Adrenal gland (tissue), 12 donors: Measurements from ENCODE around the gene PUS1. TPM values are rescaled to one million over a fixed set of nuclear protein-coding genes. Genes with fewer than 3 reads are reported as not detected.

Experiments used
- DNase-seq, 7 donors: peaks; one replicate each; pipeline ENCODE4 v3.0.0-alpha.2; 2019 to 2020
- H3K27ac ChIP-seq, 5 donors: fragments of 200-600 bp; sonication (generic) in 4 of 5; 1 replicate in 3 of 5; 2 replicates in 2 of 5; pipeline versions ENCODE4 v1.5.1 to v1.8.0; 2016 to 2020; ENCODE audit warnings: mild to moderate bottlenecking in 1 of 5
- H3K27me3 ChIP-seq: fragments of 200-600 bp; 2 replicates; pipeline ENCODE4 v1.8.0; 2021
- H3K36me3 ChIP-seq, 2 donors: fragments of 200-600 bp; replicated peaks in 1 of 2; 1 replicate in 1 of 2; 2 replicates in 1 of 2; pipeline versions ENCODE4 v1.5.1 to v1.8.0; 2018 to 2022
- H3K4me1 ChIP-seq, 2 donors: fragments of 200-600 bp; replicated peaks in 1 of 2; 1 replicate in 1 of 2; 2 replicates in 1 of 2; pipeline versions ENCODE4 v1.5.1 to v1.8.0; 2018 to 2021
- H3K4me3 ChIP-seq, 4 donors: fragments of 200-600 bp; sonication (generic) in 3 of 4; one replicate each; pipeline ENCODE4 v1.5.1; 2016 to 2018
- H3K9me3 ChIP-seq, 3 donors: fragments of 200-600 bp; sonication (generic) in 1 of 3; replicated peaks in 1 of 3; 1 replicate in 2 of 3; 2 replicates in 1 of 3; pipeline versions ENCODE4 v1.5.1 to v1.8.0; 2016 to 2021
- POLR2A ChIP-seq, 2 donors: fragments of 450-650 bp; IDR thresholded peaks; one replicate each; pipeline ENCODE4 v1.6.1; 2017; ENCODE audit warnings: antibody characterized with exemption in 2 of 2, mild to moderate bottlenecking in 2 of 2, moderate library complexity in 1 of 2
- WGBS, 4 donors: extraction: QIAGEN DNeasy Blood & Tissue Kit in 2 of 4; methylation state at CpG; one replicate each; pipeline versions ENCODE4 v1.1.5 to v1.1.7; 2013 to 2017; 5-methylcytosine and 5-hydroxymethylcytosine counted together
- intact Hi-C, 2 donors: fragments of 100-400 bp; cut with DNase I; formaldehyde crosslinking; loops; one replicate each; pipeline versions ENCODE4 v1.14.1 to v1.15.0; 2022 to 2023
- polyA plus RNA-seq, 3 donors: library from polyadenylated mRNA; stranded (reverse); fragments of 200-250 nt in 2 of 3; fragments of 350-450 nt in 1 of 3; fragmentation: Illumina TruSeq in 1 of 3; extraction: RNeasy Lipid Tissue Mini Kit (QIAGEN cat#74804) in 1 of 3; gene quantifications; one replicate each; pipeline ENCODE4 v1.2.3, GENCODE V29; 2013 to 2014
- total RNA-seq, 9 donors: library from RNA; depleted of rRNA in 4 of 9; stranded (reverse); fragments of >200 nt in 4 of 9; fragments of 120-200 nt in 1 of 9; fragmentation: NEBNext Ultra II Directional in 1 of 9; extraction: Animal tissue kit (Norgen Biotek cat#: 25700) in 1 of 9; gene quantifications; one replicate each; pipeline versions ENCODE4 v1.1.0 to v1.2.4, GENCODE V29; 2013 to 2023
- TF ChIP-seq, protein P1 (sequence below), 6 experiments: fragments of 450-650 bp in 4 of 6; fragments of 200-600 bp in 2 of 6; sonication (generic) in 1 of 6; IDR thresholded peaks; 1 replicate in 5 of 6; 2 replicates in 1 of 6; pipeline versions ENCODE4 v1.5.1 to v1.8.0; 2016 to 2021; ENCODE audit warnings: antibody characterized with exemption in 6 of 6, mild to moderate bottlenecking in 2 of 6, moderate library complexity in 1 of 6
- donor health status: healthy with polysubstance abuse.
- donor health status: Bipolar disorder and iron deficiency.
- donor health status: DM: yes; HTN: yes; CAD: no.
- donor health status: DM: no; HTN: no; CAD: no.
- donor health status: DM: no; HTN: no; CAD: no.
- donor health status: DM: yes; HTN: yes; CAD: no.

PUS1 gene
- total and polyA plus RNA-seq, 12 donors, result 10.0 to 57.4 (median 24.5) TPM

- peaks cover 0 to 55% of the 10 kb centered on the region in 2 donors for H3K36me3 ChIP-seq
- 95 to 98% (median 96%) methylated on average over 7 to 14 of the region's 14 CpGs for WGBS, 4 donors
- no peak overlapping the region for H3K4me3 ChIP-seq
- H3K4me1 ChIP-seq, result peaks cover 0 to 13% of the 10 kb centered on the region in 2 donors
- no peaks in the 10 kb centered on the region for H3K27me3 ChIP-seq
- H3K9me3 ChIP-seq, result no peaks in the 10 kb centered on the region
- peak overlapping the region in 1 of 5 donors; percentile 63 for H3K27ac ChIP-seq
- TF ChIP-seq POLR2A (IDR thresholded peaks at IDR 0.05), result no peak
- TF ChIP-seq, protein P1, sequence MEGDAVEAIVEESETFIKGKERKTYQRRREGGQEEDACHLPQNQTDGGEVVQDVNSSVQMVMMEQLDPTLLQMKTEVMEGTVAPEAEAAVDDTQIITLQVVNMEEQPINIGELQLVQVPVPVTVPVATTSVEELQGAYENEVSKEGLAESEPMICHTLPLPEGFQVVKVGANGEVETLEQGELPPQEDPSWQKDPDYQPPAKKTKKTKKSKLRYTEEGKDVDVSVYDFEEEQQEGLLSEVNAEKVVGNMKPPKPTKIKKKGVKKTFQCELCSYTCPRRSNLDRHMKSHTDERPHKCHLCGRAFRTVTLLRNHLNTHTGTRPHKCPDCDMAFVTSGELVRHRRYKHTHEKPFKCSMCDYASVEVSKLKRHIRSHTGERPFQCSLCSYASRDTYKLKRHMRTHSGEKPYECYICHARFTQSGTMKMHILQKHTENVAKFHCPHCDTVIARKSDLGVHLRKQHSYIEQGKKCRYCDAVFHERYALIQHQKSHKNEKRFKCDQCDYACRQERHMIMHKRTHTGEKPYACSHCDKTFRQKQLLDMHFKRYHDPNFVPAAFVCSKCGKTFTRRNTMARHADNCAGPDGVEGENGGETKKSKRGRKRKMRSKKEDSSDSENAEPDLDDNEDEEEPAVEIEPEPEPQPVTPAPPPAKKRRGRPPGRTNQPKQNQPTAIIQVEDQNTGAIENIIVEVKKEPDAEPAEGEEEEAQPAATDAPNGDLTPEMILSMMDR (IDR thresholded peaks at IDR 0.05), result no peak
- no peak for DNase-seq
- intact Hi-C loops, result no loop called here
These were observed 8.9 kb upstream of the PUS1 start for GRCh38 chr12:131920157-131920508.

DNA sequence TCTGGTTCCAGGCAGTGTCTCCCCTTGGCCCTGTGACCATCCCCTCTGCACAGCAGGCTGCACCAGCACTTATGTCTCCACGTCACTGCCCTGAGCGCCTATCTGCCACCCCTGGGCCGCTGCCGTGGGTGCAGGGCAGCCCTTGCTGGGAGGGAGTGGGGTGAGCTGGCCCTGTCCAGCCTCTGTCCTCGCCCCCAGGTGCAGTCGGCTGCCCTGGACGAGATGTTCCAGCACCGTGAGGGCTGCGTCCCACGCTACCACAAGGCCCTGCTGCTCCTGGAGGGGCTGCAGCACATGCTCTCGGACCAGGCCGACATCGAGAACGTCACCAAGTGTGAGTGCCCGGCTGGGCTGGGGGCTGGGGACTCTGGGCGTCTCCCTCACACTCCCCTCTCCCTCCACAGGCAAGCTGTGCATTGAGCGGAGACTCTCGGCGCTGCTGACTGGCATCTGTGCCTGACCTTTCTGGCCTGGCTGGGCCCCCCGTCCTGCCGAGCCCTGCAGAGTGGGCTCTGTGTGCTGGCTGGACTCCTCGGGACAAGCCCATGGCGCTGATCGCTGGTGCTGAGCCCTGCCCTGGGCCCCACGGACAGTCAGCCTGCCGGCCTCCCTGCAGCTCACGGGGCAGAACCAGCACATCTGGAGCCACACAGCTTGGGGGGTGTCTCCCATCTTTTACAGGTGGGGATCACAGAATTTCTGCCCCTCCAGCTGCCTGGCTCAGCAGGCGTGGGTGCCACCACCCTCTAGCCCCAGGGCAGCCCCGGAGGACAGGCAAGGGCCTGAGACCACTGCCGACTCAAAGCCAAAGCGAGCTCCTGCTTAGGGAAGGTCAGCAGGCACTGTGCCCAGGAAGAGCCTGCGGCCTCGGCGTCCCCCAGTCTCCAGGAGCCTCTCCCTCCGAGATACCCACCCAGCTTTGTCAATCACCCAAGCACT, 7.9 kb upstream of the PUS1 start:
- H3K4me3 ChIP-seq, result no peak overlapping the region
- intact Hi-C loops, result no loop called here
- peak in 2 of 7 donors; percentile 26 to 73 for DNase-seq
- WGBS, 4 donors, result 85 to 89% (median 89%) methylated on average over 26 to 35 of the region's 35 CpGs; no CpG with 5 or more reads in 1 of the 4 donors
- no peaks in the 10 kb centered on the region for H3K9me3 ChIP-seq
- no peak for TF ChIP-seq POLR2A (IDR thresholded peaks at IDR 0.05)
- TF ChIP-seq, protein P1 (IDR thresholded peaks at IDR 0.05), result no peak
- peaks cover 0 to 13% of the 10 kb centered on the region in 2 donors for H3K4me1 ChIP-seq
- H3K36me3 ChIP-seq, result peaks cover 0 to 45% of the 10 kb centered on the region in 2 donors
- H3K27me3 ChIP-seq, result no peaks in the 10 kb centered on the region
- H3K27ac ChIP-seq, result peak overlapping the region in 3 of 5 donors; percentile 27 to 68 (median 63)

- peaks cover 0 to 13% of the 10 kb centered on the region in 2 donors for H3K4me1 ChIP-seq
- peak overlapping the region in 3 of 5 donors; percentile 27 to 68 (median 63) for H3K27ac ChIP-seq
- no peaks in the 10 kb centered on the region for H3K27me3 ChIP-seq
- H3K36me3 ChIP-seq, result peaks cover 0 to 39% of the 10 kb centered on the region in 2 donors
- H3K9me3 ChIP-seq, result no peaks in the 10 kb centered on the region
- peak in 6 of 7 donors; percentile 59 to 87 (median 80) for DNase-seq
- intact Hi-C loops, result no loop called here
- WGBS, 4 donors, result 60 to 67% (median 64%) methylated on average over 21 to 29 of the region's 29 CpGs
- no peak overlapping the region for H3K4me3 ChIP-seq
- TF ChIP-seq, protein P1 (IDR thresholded peaks at IDR 0.05), result no peak
- no peak for TF ChIP-seq POLR2A (IDR thresholded peaks at IDR 0.05)
These were observed 7.0 kb upstream of the PUS1 start for GRCh38 chr12:131921866-131922769.

DNA sequence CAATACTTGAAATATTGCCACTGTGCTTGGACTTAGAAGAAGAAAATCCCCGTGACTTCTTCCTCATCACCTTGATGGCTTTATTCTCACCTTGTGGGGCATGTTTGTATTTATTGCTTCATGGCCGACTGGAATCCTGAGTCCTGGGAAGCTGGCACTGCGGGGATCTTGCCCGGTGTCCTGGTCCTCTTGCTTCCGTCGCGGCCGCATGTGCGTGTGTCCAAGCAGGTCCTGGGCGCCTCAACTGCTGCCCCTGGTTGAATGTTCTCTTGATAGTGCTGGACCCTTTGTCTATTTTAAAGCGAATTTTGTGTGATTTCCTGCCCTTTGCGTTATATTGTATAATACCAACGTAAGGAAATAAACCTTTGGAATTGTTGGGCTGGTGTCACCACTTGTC, 6.3 kb upstream of the PUS1 start:
- no peak for TF ChIP-seq POLR2A (IDR thresholded peaks at IDR 0.05)
- TF ChIP-seq, protein P1 (IDR thresholded peaks at IDR 0.05), result no peak
- no peaks in the 10 kb centered on the region for H3K27me3 ChIP-seq
- H3K4me3 ChIP-seq, result no peak overlapping the region
- peaks cover 0 to 33% of the 10 kb centered on the region in 2 donors for H3K36me3 ChIP-seq
- intact Hi-C loops, result no loop called here
- WGBS, 4 donors, result 87 to 89% (median 89%) methylated on average over 13 of the region's 13 CpGs
- no peak for DNase-seq
- peaks cover 0 to 13% of the 10 kb centered on the region in 2 donors for H3K4me1 ChIP-seq
- H3K27ac ChIP-seq, result peak overlapping the region in 3 of 5 donors; percentile 48 to 68 (median 63)
- H3K9me3 ChIP-seq, result no peaks in the 10 kb centered on the region
